ENCODE results near the gene YPEL2. TPM values are rescaled to one million over a fixed set of nuclear protein-coding genes. Genes with fewer than 3 reads are reported as not detected.
"Not testable (repeated sequence)": the region's sequence is repeated elsewhere in the genome, so short reads cannot be mapped to it uniquely, and the experiment has no call there.

Gene YPEL2
- total and polyA plus RNA-seq, 2 donors (not counting 3 experiments of a cell fraction or from before 2014, with no cell fraction given): 36.5 to 66.8 TPM

DNA sequence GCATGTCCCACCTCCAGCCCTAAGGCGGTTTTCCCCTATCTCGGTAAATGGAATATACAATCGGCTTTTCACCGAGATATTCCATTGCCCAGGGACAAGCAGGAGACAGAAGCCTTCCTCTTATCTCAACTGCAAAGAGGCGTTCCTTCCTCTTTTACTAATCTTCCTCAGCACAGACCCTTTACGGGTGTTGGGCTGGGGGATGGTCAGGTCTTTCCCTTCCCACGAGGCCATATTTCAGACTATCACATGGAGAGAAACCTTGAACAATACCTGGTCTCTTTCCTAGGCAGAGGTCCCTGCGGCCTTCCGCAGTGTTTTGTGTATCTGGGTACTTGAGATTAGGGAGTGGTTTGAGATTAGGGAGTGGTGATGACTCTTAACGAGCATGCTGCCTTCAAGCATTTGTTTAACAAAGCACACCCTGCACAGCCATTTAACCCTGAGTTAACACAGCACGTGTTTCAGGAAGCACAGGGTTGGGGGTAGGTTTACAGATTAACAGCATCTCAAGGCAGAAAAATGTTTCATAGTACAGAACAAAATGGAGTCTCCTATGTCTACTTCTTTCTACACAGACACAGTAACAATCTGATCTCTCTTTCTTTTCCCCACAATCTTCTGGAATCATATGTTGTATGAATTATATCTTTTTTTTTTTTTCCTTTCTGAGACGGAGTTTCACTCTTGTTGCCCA, 41.0 kb upstream of the YPEL2 start:
- dilution Hi-C loops (cut with MboI; ENCODE audit: extremely low pct_ligation_motif_present, low sequenced_read_pairs); POLR2A ChIA-PET; H3K9me1 ChIP-seq (replicated peaks; ENCODE audit: control insufficient read depth, extremely low read depth, insufficient read depth, low read length); H3K9ac ChIP-seq (replicated peaks; ENCODE audit: extremely low read depth, insufficient read depth, low read length); CTCF ChIA-PET; H3K4me3 ChIP-seq (replicated peaks in 1 of 3; ENCODE audit: insufficient read depth in 1 of 3, low read depth in 1 of 3, low read length in 3 of 3); H3K9me3 ChIP-seq (replicated peaks; ENCODE audit: control insufficient read depth, insufficient read depth, low read length); H3K27me3 ChIP-seq (ENCODE audit: control insufficient read depth in 2 of 2, insufficient read depth in 2 of 2, low read length in 2 of 2); FAIRE-seq; DNase-seq (ENCODE audit: low read depth, low spot score); H4K20me1 ChIP-seq (replicated peaks; ENCODE audit: control insufficient read depth, extremely low read depth, insufficient read depth, low read length); BruUV-seq (replicated peaks); H3K79me2 ChIP-seq (ENCODE audit: control insufficient read depth, insufficient read depth, low read length); H3K27ac ChIP-seq (ENCODE audit: insufficient read depth, low read depth, low read length); H3K36me3 ChIP-seq (ENCODE audit: control insufficient read depth in 2 of 2, extremely low read depth in 1 of 2, insufficient read depth in 2 of 2, low read length in 2 of 2); H3K4me2 ChIP-seq (ENCODE audit: insufficient read depth, low read length); intact Hi-C loops (cut with micrococcal nuclease): not testable (repeated sequence)
- H2AFZ ChIP-seq (ENCODE audit: low read depth, low read length): peak overlapping the region; percentile 87
- H3K4me1 ChIP-seq (ENCODE audit: control insufficient read depth, extremely low read depth, insufficient read depth, low read length): peaks cover 12% of the 10 kb centered on the region

- no peak overlapping the region for H3K4me2 ChIP-seq (ENCODE audit: insufficient read depth, low read length)
- H4K20me1 ChIP-seq (replicated peaks; ENCODE audit: control insufficient read depth, extremely low read depth, insufficient read depth, low read length): no peaks in the 10 kb centered on the region
- no peak overlapping the region for H3K4me3 ChIP-seq (replicated peaks in 1 of 3; ENCODE audit: insufficient read depth in 1 of 3, low read depth in 1 of 3, low read length in 3 of 3)
- intact Hi-C loops (cut with micrococcal nuclease): no loop called here
- no TSS peak for BruUV-seq (replicated peaks)
- DNase-seq (ENCODE audit: low read depth, low spot score) (peak; percentile 66), FAIRE-seq (no peak)
- H3K9me3 ChIP-seq (replicated peaks; ENCODE audit: control insufficient read depth, insufficient read depth, low read length): no peaks in the 10 kb centered on the region
- TF ChIP-seq GATA2 (IDR thresholded peaks at IDR 0.05; ENCODE audit: insufficient read depth, insufficient read length, low read depth, low read length) (no peak), FOS (IDR thresholded peaks at IDR 0.05; ENCODE audit: borderline replicate concordance, insufficient read depth, low read length) (no peak), EZH2 (IDR thresholded peaks at IDR 0.05; ENCODE audit: borderline replicate concordance, low read depth, low read length, severe bottlenecking) (no peak), POLR2A (IDR thresholded peaks at IDR 0.05; ENCODE audit: low read depth, low read length) (no peak), MAX (IDR thresholded peaks at IDR 0.05; ENCODE audit: insufficient read depth, insufficient read length) (no peak), JUN (IDR thresholded peaks at IDR 0.05; ENCODE audit: borderline replicate concordance, insufficient read depth, insufficient read length, low read depth) (no peak), POLR2AphosphoS5 (IDR thresholded peaks at IDR 0.05; ENCODE audit: insufficient read depth, low read depth, low read length) (no peak), MYC (IDR thresholded peaks at IDR 0.05; ENCODE audit: low read depth, low read length) (no peak)
- TF ChIP-seq, protein P1, sequence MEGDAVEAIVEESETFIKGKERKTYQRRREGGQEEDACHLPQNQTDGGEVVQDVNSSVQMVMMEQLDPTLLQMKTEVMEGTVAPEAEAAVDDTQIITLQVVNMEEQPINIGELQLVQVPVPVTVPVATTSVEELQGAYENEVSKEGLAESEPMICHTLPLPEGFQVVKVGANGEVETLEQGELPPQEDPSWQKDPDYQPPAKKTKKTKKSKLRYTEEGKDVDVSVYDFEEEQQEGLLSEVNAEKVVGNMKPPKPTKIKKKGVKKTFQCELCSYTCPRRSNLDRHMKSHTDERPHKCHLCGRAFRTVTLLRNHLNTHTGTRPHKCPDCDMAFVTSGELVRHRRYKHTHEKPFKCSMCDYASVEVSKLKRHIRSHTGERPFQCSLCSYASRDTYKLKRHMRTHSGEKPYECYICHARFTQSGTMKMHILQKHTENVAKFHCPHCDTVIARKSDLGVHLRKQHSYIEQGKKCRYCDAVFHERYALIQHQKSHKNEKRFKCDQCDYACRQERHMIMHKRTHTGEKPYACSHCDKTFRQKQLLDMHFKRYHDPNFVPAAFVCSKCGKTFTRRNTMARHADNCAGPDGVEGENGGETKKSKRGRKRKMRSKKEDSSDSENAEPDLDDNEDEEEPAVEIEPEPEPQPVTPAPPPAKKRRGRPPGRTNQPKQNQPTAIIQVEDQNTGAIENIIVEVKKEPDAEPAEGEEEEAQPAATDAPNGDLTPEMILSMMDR (IDR thresholded peaks at IDR 0.05; ENCODE audit: extremely low read depth in 1 of 2, insufficient read depth in 1 of 2, low read depth in 1 of 2, low read length in 2 of 2): no peak
- ChIA-PET POLR2A (no interaction called here), CTCF (interaction anchor here (2.9 kb wide), 1 partner anchor 19 kb away, joined by 9 read pairs; no protein-coding TSS in a partner anchor)
- no peaks in the 10 kb centered on the region for H3K79me2 ChIP-seq (ENCODE audit: control insufficient read depth, insufficient read depth, low read length)
- no peaks in the 10 kb centered on the region for H3K9me1 ChIP-seq (replicated peaks; ENCODE audit: control insufficient read depth, extremely low read depth, insufficient read depth, low read length)
- no peaks in the 10 kb centered on the region for H3K27me3 ChIP-seq (ENCODE audit: control insufficient read depth in 2 of 2, insufficient read depth in 2 of 2, low read length in 2 of 2)
- no peak overlapping the region for H3K9ac ChIP-seq (replicated peaks; ENCODE audit: extremely low read depth, insufficient read depth, low read length)
- dilution Hi-C loops (cut with MboI; ENCODE audit: extremely low pct_ligation_motif_present, low sequenced_read_pairs): no loop called here
- no peak overlapping the region for H2AFZ ChIP-seq (ENCODE audit: low read depth, low read length)
- H3K27ac ChIP-seq (ENCODE audit: insufficient read depth, low read depth, low read length): no peak overlapping the region
- H3K4me1 ChIP-seq (ENCODE audit: control insufficient read depth, extremely low read depth, insufficient read depth, low read length): peaks cover 11% of the 10 kb centered on the region
- no peaks in the 10 kb centered on the region for H3K36me3 ChIP-seq (ENCODE audit: control insufficient read depth in 2 of 2, extremely low read depth in 1 of 2, insufficient read depth in 2 of 2, low read length in 2 of 2)
Measured at GRCh38 chr17:59292174-59292523, 39.3 kb upstream of the YPEL2 start.
